Colon (tissue), 2 donors: Measurements from ENCODE around the gene SPACA4.

Experiments
- FAIRE-seq: peaks from 2 replicates; lab custom pipeline; 2012; peaks lifted over from hg19 to GRCh38; lab: Jason Lieb, UNC
- donor health status: control.
- donor health status: control.

The SPACA4 gene

GRCh38 chr19:48634424-48635262, 28.1 kb downstream of the SPACA4 start:
- FAIRE-seq: no peak

GRCh38 chr19:48635263-48635965, 28.9 kb downstream of the SPACA4 start:
- FAIRE-seq: no peak

GRCh38 chr19:48635966-48636858, 29.7 kb downstream of the SPACA4 start:
- FAIRE-seq: no peak

GRCh38 chr19:48636859-48637448, 30.4 kb downstream of the SPACA4 start, which contains the start of gene DBP:
Gene DBP (minus strand): TSS chr19:48637379. CDS start chr19:48636994, 385 bp downstream.
- no peak for FAIRE-seq

- FAIRE-seq: no peak
Measured at GRCh38 chr19:48637449-48637947, 31.0 kb downstream of the SPACA4 start.

DNA sequence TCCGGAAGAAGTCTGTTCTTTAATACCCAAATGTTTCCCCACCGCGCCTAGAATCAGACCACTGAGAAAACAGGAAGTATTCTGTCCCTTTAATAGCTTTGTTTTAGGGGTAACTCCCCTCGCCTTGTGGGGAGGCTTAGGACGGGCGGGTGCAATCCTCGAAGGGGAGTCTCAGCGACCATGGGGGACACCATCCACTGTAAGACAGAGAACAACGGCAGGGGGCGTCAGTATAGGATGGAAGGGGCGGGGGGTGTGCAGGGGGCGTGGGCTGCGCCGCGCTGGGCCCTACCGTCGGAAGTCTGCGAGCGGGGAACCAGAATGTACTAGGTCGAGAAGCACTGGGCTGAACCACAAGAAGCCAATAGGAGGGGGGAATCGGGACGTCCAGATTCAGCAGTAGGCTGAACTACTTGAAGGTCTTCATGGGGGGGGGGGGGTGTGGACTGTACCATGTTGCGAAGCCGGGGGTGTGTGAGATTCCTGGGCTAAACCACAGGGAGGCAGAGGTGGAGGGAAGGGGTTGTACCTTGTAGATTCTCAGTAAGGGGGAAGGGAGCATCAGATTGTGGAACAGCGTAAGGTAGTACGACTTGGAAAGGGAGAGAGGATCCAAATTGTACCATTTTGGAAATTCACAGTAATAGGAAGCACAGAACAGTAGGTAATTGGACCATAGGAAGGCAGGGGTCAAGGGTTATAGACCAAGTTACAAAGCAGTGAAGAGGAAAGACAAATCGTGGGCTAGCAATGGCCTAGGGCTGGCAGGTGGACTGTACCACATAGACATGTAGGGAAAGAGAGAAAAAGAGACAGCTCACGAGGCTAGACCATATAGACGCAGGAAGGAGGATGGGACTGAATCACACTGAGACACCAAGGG, 31.6 kb downstream of the SPACA4 start:
- FAIRE-seq: no peak

GRCh38 chr19:48638831-48639381, 32.4 kb downstream of the SPACA4 start:
- FAIRE-seq: no peak

DNA sequence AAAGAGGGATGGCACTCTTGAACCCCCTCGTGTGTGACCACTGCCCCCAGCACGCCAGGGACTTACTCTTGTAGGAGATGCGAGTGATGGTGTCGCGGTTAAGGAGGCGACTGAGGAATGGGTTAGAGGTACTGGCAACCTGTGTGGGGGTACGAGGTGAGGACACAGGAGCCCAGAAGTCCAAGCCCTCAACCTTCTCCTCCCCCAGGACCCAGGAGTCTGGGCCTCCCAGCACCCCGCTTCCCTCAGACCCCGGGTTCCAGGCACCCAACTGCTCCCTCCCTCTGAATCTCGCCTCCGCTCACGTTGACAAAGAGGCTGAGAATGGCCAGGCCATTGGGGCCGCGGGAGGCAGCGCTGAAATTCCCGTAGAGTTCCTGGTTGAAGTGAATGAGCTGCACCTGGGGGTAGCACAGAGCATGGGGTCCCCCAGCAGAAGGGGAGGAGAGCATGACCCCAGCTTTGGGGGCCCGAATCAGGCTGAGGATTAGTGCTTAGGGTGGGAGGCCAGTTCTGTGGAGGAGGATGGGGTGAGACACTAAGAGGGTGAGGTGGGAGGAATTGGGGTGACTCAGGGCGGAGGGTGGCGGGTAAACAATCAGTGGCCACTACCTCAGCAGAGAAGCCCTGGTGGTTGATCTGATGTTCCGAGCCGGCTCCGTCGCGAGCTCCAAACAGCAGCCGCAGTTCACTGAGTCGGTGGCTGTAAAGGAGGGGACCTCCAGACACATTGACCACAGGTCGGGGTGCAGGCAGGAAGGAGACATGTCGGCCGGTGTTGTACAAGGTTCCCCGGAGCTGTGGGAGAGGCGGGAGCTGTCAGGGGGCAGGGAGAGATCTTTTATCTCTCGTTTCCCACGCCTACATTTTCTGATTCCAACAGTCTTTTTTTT, 33.2 kb downstream of the SPACA4 start:
- no peak for FAIRE-seq

- no peak for FAIRE-seq
Measured at GRCh38 chr19:48641850-48642249, 35.3 kb downstream of the SPACA4 start.

GRCh38 chr19:48642862-48643261, 36.3 kb downstream of the SPACA4 start:
- FAIRE-seq: no peak

- no peak for FAIRE-seq
Measured at GRCh38 chr19:48644355-48644754, 37.8 kb downstream of the SPACA4 start.

DNA sequence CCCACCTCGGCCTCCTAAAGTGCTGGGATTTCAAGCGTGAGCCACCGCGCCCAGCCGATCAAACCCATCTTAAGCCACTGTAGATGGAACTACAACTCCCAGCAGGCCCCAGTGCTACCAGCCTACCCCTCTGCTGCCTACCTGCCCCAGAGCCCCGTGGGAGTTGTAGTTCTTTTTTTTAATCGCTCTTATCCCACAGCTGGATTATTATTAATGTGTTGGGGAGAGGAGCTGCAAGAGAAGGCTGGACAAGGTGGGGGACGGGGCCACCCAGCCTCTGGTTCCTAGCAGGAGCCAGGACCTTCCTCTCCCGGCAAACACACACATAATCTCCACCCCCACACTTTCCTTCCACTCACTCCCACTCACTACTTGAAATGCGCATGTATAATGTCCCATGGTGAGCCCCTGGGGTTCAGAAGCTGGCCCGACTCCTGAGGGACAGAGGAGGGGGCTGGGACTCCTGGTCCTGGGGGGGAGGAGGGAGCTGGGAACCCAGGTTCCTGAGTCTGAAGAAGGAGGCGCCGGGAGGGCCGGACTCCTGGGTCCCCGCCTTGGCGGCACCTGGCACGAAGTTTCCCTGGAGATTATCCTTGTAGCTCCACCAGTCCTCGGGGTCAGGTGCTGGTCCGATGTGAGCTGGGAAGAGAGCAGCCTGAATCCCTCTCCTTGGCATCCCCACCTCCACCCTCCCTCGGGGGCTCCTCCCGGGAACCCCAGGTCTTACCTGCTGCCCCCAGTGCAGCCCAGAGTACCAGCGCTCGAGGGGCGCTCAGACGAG, 38.5 kb downstream of the SPACA4 start:
- no peak for FAIRE-seq

GRCh38 chr19:48645620-48646000, 39.1 kb downstream of the SPACA4 start:
- FAIRE-seq: no peak

- FAIRE-seq: no peak
Measured at GRCh38 chr19:48646001-48646721, 39.6 kb downstream of the SPACA4 start, which contains the start of gene CA11. Gene CA11 (minus strand): TSS chr19:48646187. CDS start chr19:48645632, 555 bp downstream.

GRCh38 chr19:48646722-48647216, 40.2 kb downstream of the SPACA4 start:
- no peak for FAIRE-seq

DNA sequence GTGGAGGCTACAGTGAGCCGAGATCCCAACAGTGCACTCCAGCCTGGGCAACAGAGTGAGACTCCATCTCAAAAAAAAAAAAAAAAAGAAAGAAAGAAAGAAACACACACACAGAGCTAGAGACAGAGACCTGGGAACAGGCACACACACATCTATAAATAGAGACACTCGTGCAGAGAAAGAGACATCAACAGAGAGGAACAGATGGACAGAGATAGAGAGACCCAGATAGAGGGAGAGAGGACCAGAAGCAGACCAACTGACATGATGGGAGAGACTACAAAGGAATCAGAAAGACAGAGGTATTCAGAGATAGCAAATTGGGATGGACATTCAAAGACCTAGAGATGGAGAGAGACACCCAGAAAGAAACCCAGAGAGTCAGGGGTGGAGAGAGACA, 41.6 kb downstream of the SPACA4 start:
- no peak for FAIRE-seq

DNA sequence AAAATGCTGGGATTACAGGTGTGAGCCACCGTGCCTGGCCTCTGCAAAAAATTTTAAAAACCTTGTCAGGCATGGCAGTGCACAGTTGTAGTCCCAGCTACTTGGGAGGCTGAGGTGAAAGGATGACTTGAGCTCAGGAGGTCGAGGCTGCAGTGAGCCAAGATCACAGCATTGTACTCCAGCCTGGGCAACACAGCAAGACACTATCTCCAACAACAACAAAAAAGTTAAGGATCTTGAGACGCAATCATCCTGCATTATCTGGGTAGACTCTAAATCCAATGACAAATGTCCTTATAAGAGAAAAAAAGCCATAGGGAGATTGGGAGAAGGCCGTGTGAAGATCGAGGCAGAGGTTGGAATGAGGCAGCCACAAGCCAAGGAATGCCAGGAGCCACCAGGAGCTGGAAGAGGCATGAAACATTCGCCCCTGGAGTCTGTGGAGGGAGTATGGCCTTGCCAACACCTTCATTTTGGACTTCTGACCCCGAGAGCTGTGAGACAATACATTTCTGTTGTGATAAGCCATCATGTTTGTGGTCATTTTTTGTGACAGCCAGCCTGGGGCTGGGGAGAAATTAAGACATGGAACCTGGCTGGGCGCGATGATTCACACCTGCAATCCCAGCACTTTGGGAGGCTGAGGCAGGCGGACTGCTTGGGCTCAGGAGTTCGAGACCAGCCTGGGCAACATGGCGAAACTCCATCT, 44.6 kb downstream of the SPACA4 start:
- FAIRE-seq: no peak
